ENCODE results near the gene CD109.

The CD109 gene

GRCh38 chr6:73854998-73855718, 159.2 kb downstream of the CD109 start:
- ATAC-seq (replicated peaks): no peak

GRCh38 chr6:73857341-73857890, 161.4 kb downstream of the CD109 start:
- no peaks in the 10 kb centered on the region for H3K4me1 Mint-ChIP-seq
- no peaks in the 10 kb centered on the region for H3K9me3 Mint-ChIP-seq

More at GRCh38 chr6:73854998-73855718, 159.2 kb downstream of the CD109 start:
- no peak for DNase-seq
- Mint-ChIP-seq H3K27ac (no peak overlapping the region), H3K4me1 (no peaks in the 10 kb centered on the region), H3K36me3 (no peaks in the 10 kb centered on the region), H3K27me3 (no peaks in the 10 kb centered on the region), H3K9me3 (no peaks in the 10 kb centered on the region), H3K4me3 (no peak overlapping the region)

GRCh38 chr6:73858376-73858775, 162.4 kb downstream of the CD109 start:
- ATAC-seq (replicated peaks) (no peak), DNase-seq (no peak)
- Mint-ChIP-seq H3K27ac (no peak overlapping the region), H3K27me3 (no peaks in the 10 kb centered on the region), H3K9me3 (no peaks in the 10 kb centered on the region), H3K4me3 (no peak overlapping the region), H3K36me3 (no peaks in the 10 kb centered on the region), H3K4me1 (no peaks in the 10 kb centered on the region)

More at GRCh38 chr6:73857341-73857890, 161.4 kb downstream of the CD109 start:
- no peak overlapping the region for H3K27ac Mint-ChIP-seq
- no peak for ATAC-seq (replicated peaks)
- H3K4me3 Mint-ChIP-seq: no peak overlapping the region
- H3K36me3 Mint-ChIP-seq: no peaks in the 10 kb centered on the region
- no peaks in the 10 kb centered on the region for H3K27me3 Mint-ChIP-seq
- no peak for DNase-seq

- no peaks in the 10 kb centered on the region for H3K36me3 Mint-ChIP-seq
- DNase-seq (no peak), ATAC-seq (replicated peaks) (no peak)
- H3K4me1 Mint-ChIP-seq: no peaks in the 10 kb centered on the region
- no peaks in the 10 kb centered on the region for H3K27me3 Mint-ChIP-seq
- H3K4me3 Mint-ChIP-seq: no peak overlapping the region
- no peaks in the 10 kb centered on the region for H3K9me3 Mint-ChIP-seq
- no peak overlapping the region for H3K27ac Mint-ChIP-seq
Observed at GRCh38 chr6:73860303-73860702, 164.3 kb downstream of the CD109 start.

GRCh38 chr6:73866305-73866704, 170.3 kb downstream of the CD109 start:
- H3K36me3 Mint-ChIP-seq: no peaks in the 10 kb centered on the region
- H3K27me3 Mint-ChIP-seq: no peaks in the 10 kb centered on the region
- H3K9me3 Mint-ChIP-seq: peaks cover 0 to 4% of the 10 kb centered on the region in 2 donors
- no peak overlapping the region for H3K4me3 Mint-ChIP-seq
- H3K4me1 Mint-ChIP-seq: peaks cover 0 to 3% of the 10 kb centered on the region in 2 donors
- DNase-seq: no peak
- peak; percentile 82 to 88 for ATAC-seq (replicated peaks)
- no peak overlapping the region for H3K27ac Mint-ChIP-seq

GRCh38 chr6:73867411-73867810, 171.4 kb downstream of the CD109 start:
- no peaks in the 10 kb centered on the region for H3K27me3 Mint-ChIP-seq
- DNase-seq (no peak), ATAC-seq (replicated peaks) (no peak)
- no peak overlapping the region for H3K27ac Mint-ChIP-seq
- H3K4me1 Mint-ChIP-seq: peaks cover 0 to 3% of the 10 kb centered on the region in 2 donors
- H3K36me3 Mint-ChIP-seq: no peaks in the 10 kb centered on the region
- peaks cover 0 to 4% of the 10 kb centered on the region in 2 donors for H3K9me3 Mint-ChIP-seq
- no peak overlapping the region for H3K4me3 Mint-ChIP-seq

GRCh38 chr6:73870907-73871306, 174.9 kb downstream of the CD109 start:
- Mint-ChIP-seq H3K27ac (no peak overlapping the region), H3K4me1 (peaks cover 0 to 3% of the 10 kb centered on the region in 2 donors), H3K36me3 (no peaks in the 10 kb centered on the region), H3K27me3 (peaks cover 0 to 4% of the 10 kb centered on the region in 2 donors), H3K4me3 (no peak overlapping the region), H3K9me3 (peaks cover 4 to 5% of the 10 kb centered on the region in 2 donors)
- DNase-seq (no peak), ATAC-seq (replicated peaks) (no peak)

GRCh38 chr6:73873081-73873480, 177.1 kb downstream of the CD109 start:
- Mint-ChIP-seq H3K27ac (no peak overlapping the region), H3K4me1 (no peaks in the 10 kb centered on the region), H3K4me3 (no peak overlapping the region), H3K9me3 (peaks cover 1 to 4% of the 10 kb centered on the region in 2 donors), H3K36me3 (no peaks in the 10 kb centered on the region), H3K27me3 (peaks cover 0 to 4% of the 10 kb centered on the region in 2 donors)
- ATAC-seq (replicated peaks): no peak
- no peak for DNase-seq

Data from stimulated activated naive B cell treated with anti-CD40 and anti-IgM and Interleukin-4, amounts not matched to agents 10 μg/mL and 1 μg/mL and 100 μg/mL, for 72 hours (primary cell).